ENCODE results near the gene TDRD7. TPM values are rescaled to one million over a fixed set of nuclear protein-coding genes. Genes with fewer than 3 reads are reported as not detected.

TDRD7 gene
- total and polyA plus RNA-seq, 2 donors from 2014 or later, result 7.8 to 15.0 TPM

GRCh38 chr9:97366476-97366875, 45.4 kb upstream of the TDRD7 start:
- no peak for FAIRE-seq
- Histone ChIP-seq H3K9ac (ENCODE audit: low read length in 3 of 3) (no peak overlapping the region), H3K4me3 (ENCODE audit: low read length in 3 of 3) (no peak overlapping the region), H3K4me1 (ENCODE audit: control insufficient read depth in 2 of 3, insufficient read depth in 2 of 3, low read depth in 1 of 3, low read length in 3 of 3) (no peaks in the 10 kb centered on the region), H3K27me3 (ENCODE audit: control insufficient read depth, insufficient read depth, low read length) (no peaks in the 10 kb centered on the region), H3K36me3 (ENCODE audit: control insufficient read depth in 2 of 3, insufficient read depth in 3 of 3, low read length in 3 of 3) (peaks cover 0 to 6% (median 3%) of the 10 kb centered on the region in 3 donors), H3K9me3 (ENCODE audit: control insufficient read depth in 2 of 3, insufficient read depth in 1 of 3, low read length in 3 of 3) (no peaks in the 10 kb centered on the region), H3K27ac (ENCODE audit: low read depth in 2 of 2, low read length in 2 of 2) (no peak overlapping the region)
- DNase-seq, result no peak
- no peak for TF ChIP-seq CTCF (IDR thresholded peaks at IDR 0.05; ENCODE audit: borderline replicate concordance, extremely low read depth, insufficient read depth)
- intact Hi-C loops (cut with DNase I), result no loop called here

- Histone ChIP-seq H3K27me3 (ENCODE audit: control insufficient read depth, insufficient read depth, low read length) (no peaks in the 10 kb centered on the region), H3K9me3 (ENCODE audit: control insufficient read depth in 2 of 3, insufficient read depth in 1 of 3, low read length in 3 of 3) (no peaks in the 10 kb centered on the region), H3K9ac (ENCODE audit: low read length in 3 of 3) (no peak overlapping the region), H3K4me1 (ENCODE audit: control insufficient read depth in 2 of 3, insufficient read depth in 2 of 3, low read depth in 1 of 3, low read length in 3 of 3) (no peaks in the 10 kb centered on the region), H3K36me3 (ENCODE audit: control insufficient read depth in 2 of 3, insufficient read depth in 3 of 3, low read length in 3 of 3) (peaks cover 0 to 6% (median 3%) of the 10 kb centered on the region in 3 donors), H3K27ac (ENCODE audit: low read depth in 2 of 2, low read length in 2 of 2) (no peak overlapping the region), H3K4me3 (ENCODE audit: low read length in 3 of 3) (no peak overlapping the region)
- TF ChIP-seq CTCF (IDR thresholded peaks at IDR 0.05; ENCODE audit: borderline replicate concordance, extremely low read depth, insufficient read depth), result no peak
- intact Hi-C loops (cut with DNase I), result no loop called here
- DNase-seq (no peak), FAIRE-seq (no peak)
These were observed 45.0 kb upstream of the TDRD7 start for GRCh38 chr9:97366889-97367288.

GRCh38 chr9:97367729-97368128, 44.2 kb upstream of the TDRD7 start:
- DNase-seq (no peak), FAIRE-seq (no peak)
- H3K27ac ChIP-seq (ENCODE audit: low read depth in 2 of 2, low read length in 2 of 2), result no peak overlapping the region
- intact Hi-C loops (cut with DNase I), result no loop called here
- no peak overlapping the region for H3K4me3 ChIP-seq (ENCODE audit: low read length in 3 of 3)
- TF ChIP-seq CTCF (IDR thresholded peaks at IDR 0.05; ENCODE audit: borderline replicate concordance, extremely low read depth, insufficient read depth), result no peak
- no peaks in the 10 kb centered on the region for H3K9me3 ChIP-seq (ENCODE audit: control insufficient read depth in 2 of 3, insufficient read depth in 1 of 3, low read length in 3 of 3)
- H3K36me3 ChIP-seq (ENCODE audit: control insufficient read depth in 2 of 3, insufficient read depth in 3 of 3, low read length in 3 of 3), result peaks cover 0 to 6% (median 3%) of the 10 kb centered on the region in 3 donors
- no peaks in the 10 kb centered on the region for H3K4me1 ChIP-seq (ENCODE audit: control insufficient read depth in 2 of 3, insufficient read depth in 2 of 3, low read depth in 1 of 3, low read length in 3 of 3)
- H3K9ac ChIP-seq (ENCODE audit: low read length in 3 of 3), result no peak overlapping the region
- H3K27me3 ChIP-seq (ENCODE audit: control insufficient read depth, insufficient read depth, low read length), result no peaks in the 10 kb centered on the region

GRCh38 chr9:97368964-97369363, 42.9 kb upstream of the TDRD7 start:
- DNase-seq, result no peak
- peaks cover 0 to 6% (median 3%) of the 10 kb centered on the region in 3 donors for H3K36me3 ChIP-seq (ENCODE audit: control insufficient read depth in 2 of 3, insufficient read depth in 3 of 3, low read length in 3 of 3)
- H3K9me3 ChIP-seq (ENCODE audit: control insufficient read depth in 2 of 3, insufficient read depth in 1 of 3, low read length in 3 of 3), result no peaks in the 10 kb centered on the region
- H3K4me1 ChIP-seq (ENCODE audit: control insufficient read depth in 2 of 3, insufficient read depth in 2 of 3, low read depth in 1 of 3, low read length in 3 of 3), result no peaks in the 10 kb centered on the region
- H3K4me3 ChIP-seq (ENCODE audit: low read length in 3 of 3), result no peak overlapping the region
- H3K27ac ChIP-seq (ENCODE audit: low read depth in 2 of 2, low read length in 2 of 2), result no peak overlapping the region
- FAIRE-seq, result no peak
- H3K27me3 ChIP-seq (ENCODE audit: control insufficient read depth, insufficient read depth, low read length), result no peaks in the 10 kb centered on the region
- intact Hi-C loops (cut with DNase I), result no loop called here
- TF ChIP-seq CTCF (IDR thresholded peaks at IDR 0.05; ENCODE audit: borderline replicate concordance, extremely low read depth, insufficient read depth), result no peak
- no peak overlapping the region for H3K9ac ChIP-seq (ENCODE audit: low read length in 3 of 3)
